ENCODE data around the gene BID.

The BID gene

GRCh38 chr22:17802822-17803221 lies 28.6 kb upstream of the BID start:
- no peak for DNase-seq

DNA sequence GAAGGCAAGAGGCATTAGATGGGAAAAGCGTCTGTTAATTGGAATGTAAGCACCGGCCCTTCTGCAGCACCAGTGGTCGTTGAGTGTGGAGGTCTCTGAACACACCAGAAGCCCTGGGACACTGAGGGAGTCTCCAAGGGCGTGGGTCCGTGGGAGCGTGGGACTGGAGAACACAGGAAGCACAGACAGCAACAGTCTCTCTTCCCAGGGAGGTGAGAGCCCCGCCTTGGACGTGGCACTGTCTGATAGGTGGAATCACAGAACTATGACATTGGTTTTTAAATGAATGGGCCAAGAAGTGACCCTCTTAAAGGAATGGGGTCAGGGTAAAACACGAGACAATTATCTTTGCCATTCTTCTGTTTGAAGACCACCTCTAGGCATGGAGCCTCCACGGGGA lies 28.1 kb upstream of the BID start:
- no peak for DNase-seq

GRCh38 chr22:17797721-17798559 lies 23.7 kb upstream of the BID start:
- DNase-seq = peak; percentile 44

- DNase-seq = no peak
Measured at GRCh38 chr22:17796695-17797094, 22.4 kb upstream of the BID start.

GRCh38 chr22:17795661-17796548 lies 21.6 kb upstream of the BID start:
- no peak for DNase-seq

DNA sequence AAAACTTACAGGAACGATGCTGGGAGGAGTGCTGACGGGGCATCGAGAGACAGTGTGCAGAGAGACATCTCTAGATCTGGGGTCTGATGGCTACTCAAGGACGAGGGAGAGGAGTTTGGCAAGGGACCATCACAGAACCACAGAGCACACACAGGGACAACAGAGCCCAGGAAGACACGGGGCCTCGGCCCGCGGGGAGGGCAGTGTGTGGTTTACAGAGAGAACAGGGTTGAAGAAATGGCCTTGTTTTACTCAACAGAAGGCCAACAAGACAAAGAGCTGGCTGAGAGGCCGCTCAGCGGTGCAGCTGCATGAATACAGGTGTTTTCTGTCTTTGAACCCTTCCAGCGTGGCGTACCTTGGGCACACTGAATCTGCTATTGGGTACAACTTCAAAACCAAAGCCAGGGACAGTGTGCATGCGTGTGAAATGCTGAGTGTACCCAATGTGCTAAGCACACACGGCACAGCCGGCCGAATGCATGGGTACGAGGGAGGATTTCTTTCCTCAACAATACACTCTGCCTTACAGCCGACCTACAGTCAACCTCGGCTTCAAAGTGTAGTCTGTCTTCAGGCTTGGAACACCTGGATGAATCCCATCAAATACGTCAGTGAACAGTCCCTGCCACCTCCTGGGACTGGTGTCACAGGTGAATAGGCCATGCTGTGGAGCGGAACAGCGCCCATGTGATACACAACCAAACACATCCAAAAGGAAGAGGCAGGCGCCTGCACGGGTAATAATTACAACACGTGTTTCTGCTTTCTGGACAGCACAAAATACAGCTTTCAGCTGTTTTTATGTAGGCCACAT lies 20.7 kb upstream of the BID start:
- no peak for DNase-seq

GRCh38 chr22:17792854-17793434 lies 18.7 kb upstream of the BID start:
- DNase-seq = no peak

DNA sequence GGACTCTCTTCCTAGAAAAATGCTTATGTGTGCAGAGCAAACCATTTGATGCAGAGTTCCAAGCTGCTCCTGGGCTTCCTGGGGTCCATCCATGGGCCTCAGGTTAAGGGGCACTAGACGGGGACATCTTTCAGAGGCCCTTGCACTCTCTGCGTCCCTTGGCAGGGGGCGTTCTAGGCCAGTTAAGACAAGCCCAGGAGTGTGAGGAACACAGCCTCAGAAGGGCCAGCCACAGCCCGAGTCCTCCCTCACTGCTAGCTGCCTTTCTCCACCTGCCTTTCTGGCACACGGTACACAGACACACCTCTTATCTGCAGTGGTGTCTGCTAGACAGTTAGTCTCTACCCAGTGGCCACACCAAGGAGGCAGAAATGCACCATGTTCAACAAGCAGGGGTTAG lies 18.0 kb upstream of the BID start:
- no peak for DNase-seq

GRCh38 chr22:17791196-17791595 lies 16.9 kb upstream of the BID start:
- DNase-seq = no peak

DNA sequence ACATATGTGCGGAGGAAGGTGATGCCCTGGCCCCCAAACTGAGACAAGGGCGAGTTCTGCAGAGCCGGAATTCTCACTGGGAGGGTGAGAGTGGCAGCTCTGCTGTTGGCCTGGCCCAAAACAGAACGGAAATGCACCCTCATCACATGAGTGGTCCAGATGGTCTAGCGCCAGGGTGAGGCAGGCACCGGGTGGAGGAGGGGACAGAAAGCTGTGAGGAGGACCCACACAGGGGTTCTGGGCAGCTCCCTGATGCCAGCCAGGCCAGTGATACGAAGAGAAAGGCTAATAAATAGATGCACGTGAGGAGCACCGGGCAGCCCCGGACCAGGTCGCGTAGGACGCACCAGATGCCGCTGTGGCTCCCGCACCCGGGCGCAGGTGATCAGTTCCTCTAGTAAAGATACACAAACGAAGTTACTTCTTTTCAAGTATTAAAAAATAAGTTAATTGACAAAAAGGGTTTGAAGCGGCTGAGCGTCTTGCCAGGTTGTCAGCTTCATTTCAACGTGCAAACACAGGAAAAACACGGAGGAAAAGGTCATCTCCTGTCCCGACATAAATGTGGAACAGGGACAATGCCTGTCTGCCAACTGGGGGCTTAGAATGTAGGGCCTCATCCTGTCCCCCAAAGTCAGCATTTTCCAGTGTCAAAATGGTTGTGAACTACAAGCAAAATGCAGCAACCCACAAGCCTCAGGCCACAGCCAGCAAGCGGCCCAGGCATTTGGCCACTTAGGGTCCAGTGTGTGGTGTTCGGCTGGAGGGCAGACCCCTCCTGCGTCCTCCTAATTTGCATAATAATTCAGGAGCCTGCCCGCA lies 15.3 kb upstream of the BID start:
- DNase-seq = no peak

GRCh38 chr22:17788528-17789378 lies 14.5 kb upstream of the BID start:
- no peak for DNase-seq

DNA sequence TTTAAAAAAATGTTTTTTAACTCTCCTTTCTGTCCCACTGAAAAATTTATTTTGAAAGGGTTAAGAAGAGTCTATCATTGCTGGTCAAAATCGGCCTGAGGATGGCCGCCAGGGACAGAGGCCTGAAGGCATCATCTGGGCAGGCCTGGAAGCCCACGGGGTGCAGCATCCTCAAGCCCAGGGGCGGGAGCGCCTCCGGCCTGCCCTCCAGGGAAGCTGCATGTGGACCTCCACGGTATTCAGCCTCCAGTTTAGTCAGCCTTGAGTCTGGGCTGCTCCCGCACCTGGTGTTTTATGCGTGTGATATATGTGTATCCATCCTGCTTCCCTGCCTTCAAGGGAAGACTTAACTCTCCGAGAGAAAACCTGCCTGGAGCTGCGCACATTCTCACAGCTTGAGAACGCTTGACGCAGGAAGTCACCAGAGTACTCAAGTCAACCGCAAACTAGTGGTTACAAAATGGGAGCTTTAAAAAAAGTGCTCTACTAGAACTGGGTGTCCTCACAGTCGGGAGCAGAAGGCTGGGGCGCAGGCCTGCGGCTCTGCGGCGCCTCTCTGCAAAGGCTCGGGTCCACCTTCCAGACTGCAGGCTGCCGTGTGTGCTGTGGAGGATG lies 13.6 kb upstream of the BID start:
- no peak for DNase-seq

DNA sequence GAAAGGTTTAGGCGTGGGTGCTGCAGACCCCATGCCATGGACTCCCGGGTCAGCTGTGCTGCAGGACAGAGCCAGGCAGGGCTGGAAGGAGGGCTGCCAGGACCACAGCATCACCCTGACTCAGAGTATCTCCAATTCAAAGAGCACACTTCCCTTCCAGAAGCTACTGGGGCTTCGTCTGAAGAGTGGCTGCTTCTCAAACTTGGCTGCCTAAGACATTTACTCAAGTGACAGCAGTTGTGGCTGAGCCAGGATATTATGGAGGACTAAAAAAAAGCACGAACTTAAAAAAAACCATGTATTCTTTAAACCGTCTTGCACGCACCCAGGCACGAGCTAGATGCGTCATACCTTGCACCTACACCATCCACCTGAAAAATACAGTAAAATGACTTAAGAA lies 13.0 kb upstream of the BID start:
- DNase-seq = no peak

- no peak for DNase-seq
Measured at GRCh38 chr22:17786435-17787161, 12.3 kb upstream of the BID start.

DNA sequence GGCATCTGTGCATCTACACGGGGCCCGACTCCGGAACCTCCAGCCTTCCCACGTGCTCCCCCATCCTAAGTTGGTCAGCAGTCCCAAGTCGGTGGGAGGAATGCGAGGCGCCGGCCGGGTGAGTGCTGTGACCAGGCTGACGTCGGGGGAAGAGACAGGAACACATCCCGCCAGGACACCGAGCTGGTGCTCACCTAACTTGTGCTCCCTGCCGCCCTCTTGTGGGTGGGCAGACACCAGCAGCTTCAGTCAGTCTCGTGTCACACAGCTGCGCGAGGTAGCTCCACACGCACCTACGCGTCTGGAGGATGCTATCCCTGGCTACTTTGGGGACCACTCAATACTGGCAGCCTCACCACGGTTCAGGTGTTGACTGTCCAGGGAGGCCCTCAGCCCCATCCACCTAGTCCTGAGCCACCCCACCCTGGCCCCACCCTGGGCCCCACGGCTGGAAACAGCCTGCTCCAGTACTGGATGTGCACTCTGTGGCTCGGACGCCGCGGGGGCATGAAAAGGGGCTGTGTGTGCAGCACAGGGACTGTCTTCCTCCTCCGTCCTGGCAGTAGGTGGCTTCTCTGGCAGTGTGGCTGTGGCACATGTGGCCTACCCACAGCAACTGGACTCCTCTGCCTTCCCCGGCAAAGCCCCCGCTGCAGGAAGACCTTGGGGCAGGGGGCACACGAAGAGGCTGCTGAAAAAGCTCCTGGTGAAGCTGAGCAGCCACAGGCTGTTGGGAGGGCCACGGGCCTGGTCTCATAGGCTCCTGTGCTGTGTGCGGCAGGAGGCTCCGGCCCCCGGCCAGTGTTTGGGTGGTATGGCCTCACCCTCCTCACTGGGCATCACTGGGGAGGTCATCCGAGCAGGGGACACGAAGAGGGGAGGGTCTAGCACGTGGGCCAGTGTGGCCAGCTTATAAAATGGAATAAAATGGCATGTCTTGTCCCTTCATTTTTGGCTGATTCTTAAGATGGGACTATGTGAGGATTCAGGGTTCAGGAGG lies 11.2 kb upstream of the BID start:
- DNase-seq = peak; percentile 66

- DNase-seq = no peak
Measured at GRCh38 chr22:17784776-17785175, 10.5 kb upstream of the BID start.

DNA sequence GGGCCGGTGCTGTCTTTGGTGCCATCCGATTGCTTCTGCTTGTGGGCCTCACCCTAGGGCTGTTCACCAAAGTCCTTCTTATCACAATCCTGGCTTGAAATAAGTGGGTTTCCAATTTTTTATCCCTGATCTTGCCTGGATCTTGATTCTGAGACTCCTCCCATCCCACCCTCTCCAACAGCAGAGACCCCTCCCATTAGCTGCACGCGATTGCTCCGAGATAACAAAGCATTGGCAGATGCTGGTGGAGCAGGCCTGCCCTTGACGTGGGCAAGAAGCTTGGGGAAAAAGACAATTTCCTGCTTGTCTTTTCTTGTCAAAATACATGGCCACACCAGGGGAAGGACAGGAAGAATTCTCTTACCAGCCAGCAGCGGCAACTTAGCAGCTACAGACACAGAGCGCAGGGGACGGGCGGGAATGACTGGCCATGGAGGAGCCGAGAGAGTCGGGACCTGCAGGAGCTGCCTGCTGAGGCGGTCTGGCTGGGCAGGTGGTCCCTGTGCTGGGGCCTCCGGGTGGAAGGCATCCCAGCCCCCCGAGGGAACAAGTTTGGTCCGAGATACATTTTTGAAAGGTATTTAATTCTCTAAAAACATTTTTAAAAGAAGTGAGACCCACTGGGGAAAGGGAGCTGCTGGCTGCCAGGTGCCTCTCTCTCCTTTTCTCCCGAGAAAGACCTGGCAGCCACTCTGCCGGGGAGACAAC lies 9.7 kb upstream of the BID start:
- DNase-seq = no peak

DNA sequence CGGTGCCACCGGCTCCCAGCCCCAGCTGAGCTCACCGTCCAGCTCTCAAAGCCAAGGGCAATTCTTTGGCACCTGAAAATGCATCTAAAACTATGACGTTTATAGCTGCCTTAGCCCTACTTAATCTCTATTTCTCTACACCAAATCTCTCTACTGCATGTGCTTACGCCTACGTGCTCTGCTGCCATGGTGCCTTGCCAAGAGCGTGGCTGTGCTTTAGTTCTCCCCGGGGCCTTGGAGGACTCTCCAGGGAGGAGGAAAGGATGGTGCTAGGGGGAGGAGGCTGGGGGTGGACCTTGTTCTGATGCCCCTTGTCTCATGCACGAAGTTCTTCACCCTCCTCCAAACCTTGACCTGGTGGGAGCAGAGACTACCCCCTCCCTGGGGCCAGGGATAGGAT lies 9.0 kb upstream of the BID start:
- no peak for DNase-seq
